ENCODE data around the gene CARD6. TPM values are rescaled to one million over a fixed set of nuclear protein-coding genes. Genes with fewer than 3 reads are reported as not detected.
"Not testable (repeated sequence)": the region's sequence is repeated elsewhere in the genome, so short reads cannot be mapped to it uniquely, and the experiment has no call there.

Gene CARD6
- total RNA-seq, 1 donor from 2014 or later = 6.1 TPM

GRCh38 chr5:40877371-40877988, 36.3 kb downstream of the CARD6 start:
- peak; percentile 61 for DNase-seq (ENCODE audit: low read depth)
- no peaks in the 10 kb centered on the region for H3K36me3 ChIP-seq (ENCODE audit: control insufficient read depth, insufficient read depth, low read length)
- no peaks in the 10 kb centered on the region for H3K27me3 ChIP-seq (ENCODE audit: control insufficient read depth, insufficient read depth, low read length)
- TF ChIP-seq CTCF (IDR thresholded peaks at IDR 0.05; ENCODE audit: insufficient read depth, low read length, severe bottlenecking) = no peak
- FAIRE-seq = no peak
- H3K4me3 ChIP-seq (ENCODE audit: low read depth, low read length) = no peak overlapping the region

GRCh38 chr5:40879163-40879942, 38.2 kb downstream of the CARD6 start:
- H3K27me3 ChIP-seq (ENCODE audit: control insufficient read depth, insufficient read depth, low read length) = no peaks in the 10 kb centered on the region
- TF ChIP-seq CTCF (IDR thresholded peaks at IDR 0.05; ENCODE audit: insufficient read depth, low read length, severe bottlenecking) = peak; percentile 15
- DNase-seq (ENCODE audit: low read depth) (peak; percentile 18), FAIRE-seq (no peak)
- no peak overlapping the region for H3K4me3 ChIP-seq (ENCODE audit: low read depth, low read length)
- H3K36me3 ChIP-seq (ENCODE audit: control insufficient read depth, insufficient read depth, low read length) = no peaks in the 10 kb centered on the region

- no peak for TF ChIP-seq CTCF (IDR thresholded peaks at IDR 0.05; ENCODE audit: insufficient read depth, low read length, severe bottlenecking)
- Histone ChIP-seq H3K4me3 (ENCODE audit: low read depth, low read length) (no peak overlapping the region), H3K36me3 (ENCODE audit: control insufficient read depth, insufficient read depth, low read length) (no peaks in the 10 kb centered on the region), H3K27me3 (ENCODE audit: control insufficient read depth, insufficient read depth, low read length) (no peaks in the 10 kb centered on the region)
- DNase-seq (ENCODE audit: low read depth) (no peak), FAIRE-seq (no peak)
These were observed 41.1 kb downstream of the CARD6 start for GRCh38 chr5:40882291-40882690.

DNA sequence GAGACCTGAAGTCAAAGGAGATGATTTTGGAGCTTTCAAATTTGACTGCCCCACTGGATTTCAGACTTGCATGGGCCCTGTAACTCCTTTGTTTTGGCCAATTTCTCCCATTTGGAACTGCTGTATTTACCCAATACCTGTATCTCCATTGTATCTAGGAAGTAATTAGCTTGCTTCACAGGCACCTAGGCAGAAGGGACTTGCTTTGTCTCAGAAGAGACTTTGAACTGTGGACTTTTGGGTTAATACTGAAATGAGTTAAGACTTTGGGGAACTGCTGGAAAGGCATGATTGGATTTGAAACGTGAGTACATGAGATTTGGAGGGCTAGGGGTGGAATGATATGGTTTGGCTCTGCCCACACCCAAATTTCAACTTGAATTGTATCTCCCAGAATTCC, 41.9 kb downstream of the CARD6 start:
- FAIRE-seq; H3K36me3 ChIP-seq (ENCODE audit: control insufficient read depth, insufficient read depth, low read length); H3K4me3 ChIP-seq (ENCODE audit: low read depth, low read length); DNase-seq (ENCODE audit: low read depth); H3K27me3 ChIP-seq (ENCODE audit: control insufficient read depth, insufficient read depth, low read length): not testable (repeated sequence)

DNA sequence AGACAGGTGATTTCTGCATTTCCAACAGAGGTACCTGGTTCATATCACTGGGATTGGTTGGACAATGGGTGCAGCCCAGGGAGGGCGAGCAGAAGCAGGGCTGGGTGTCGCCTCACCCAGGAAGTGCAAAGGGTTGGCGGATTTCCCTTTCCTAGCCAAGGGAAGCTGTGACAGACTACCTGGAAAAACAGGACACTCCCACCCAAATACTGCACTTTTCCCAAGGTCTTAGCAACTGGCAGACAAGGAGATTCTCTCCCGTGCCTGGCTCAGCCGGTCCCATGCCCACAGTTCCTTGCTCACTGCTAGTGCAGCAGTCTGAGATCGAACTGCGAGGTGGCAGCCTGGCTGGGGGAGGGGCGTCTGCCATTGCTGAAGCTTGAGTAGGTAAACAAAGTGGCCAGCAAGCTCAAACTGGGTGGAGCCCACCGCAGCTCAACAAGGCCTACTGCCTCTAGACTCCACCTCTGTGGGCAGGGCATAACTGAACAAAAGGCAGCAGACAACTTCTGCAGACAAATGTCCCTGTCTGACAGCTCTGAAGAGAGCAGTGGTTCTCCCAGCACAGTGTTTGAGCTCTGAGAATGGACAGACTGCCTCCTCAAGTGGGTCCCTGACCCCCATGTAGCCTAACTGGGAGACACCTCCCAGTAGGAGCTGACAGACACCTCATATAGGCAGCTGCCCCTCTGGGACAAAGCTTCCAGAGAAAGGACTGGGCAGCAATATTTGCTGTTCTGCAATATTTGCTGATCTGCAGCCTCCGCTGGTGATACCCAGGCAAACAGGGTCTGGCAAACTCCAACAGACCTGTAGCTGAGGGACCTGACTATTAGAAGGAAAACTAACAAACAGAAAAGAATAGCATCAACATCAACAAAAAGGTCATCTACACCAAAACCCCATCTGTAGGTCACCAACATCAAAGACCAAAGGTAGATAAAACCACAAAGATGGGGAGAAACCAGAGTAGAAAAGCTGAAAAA, 54.6 kb downstream of the CARD6 start:
- H3K36me3 ChIP-seq (ENCODE audit: control insufficient read depth, insufficient read depth, low read length); FAIRE-seq; H3K27me3 ChIP-seq (ENCODE audit: control insufficient read depth, insufficient read depth, low read length); H3K4me3 ChIP-seq (ENCODE audit: low read depth, low read length); DNase-seq (ENCODE audit: low read depth): not testable (repeated sequence)

GRCh38 chr5:40904205-40904993, 63.2 kb downstream of the CARD6 start:
- peak; percentile 97 for TF ChIP-seq CTCF (IDR thresholded peaks at IDR 0.05; ENCODE audit: insufficient read depth, low read length, severe bottlenecking)
- no peak for FAIRE-seq
- DNase-seq (ENCODE audit: low read depth) = peak; percentile 55
- Histone ChIP-seq H3K36me3 (ENCODE audit: control insufficient read depth, insufficient read depth, low read length) (no peaks in the 10 kb centered on the region), H3K27me3 (ENCODE audit: control insufficient read depth, insufficient read depth, low read length) (no peaks in the 10 kb centered on the region), H3K4me3 (ENCODE audit: low read depth, low read length) (no peak overlapping the region)
